Measurements from ENCODE around the gene PAK1.
A peak's percentile ranks its signal among the peaks of the same experiment; 100 is the strongest.

Gene PAK1

GRCh38 chr11:77472991-77473800 is 698 bp downstream of the PAK1 start:
- DNase-seq (ENCODE audit: low spot score), result peak; percentile 48

- DNase-seq (ENCODE audit: low spot score), result peak; percentile 87
These were observed 2.2 kb downstream of the PAK1 start for GRCh38 chr11:77471558-77472193.

- no peak for DNase-seq (ENCODE audit: low spot score)
These were observed 2.9 kb downstream of the PAK1 start for GRCh38 chr11:77470971-77471370.

GRCh38 chr11:77470504-77470903 is 3.4 kb downstream of the PAK1 start:
- no peak for DNase-seq (ENCODE audit: low spot score)

- DNase-seq (ENCODE audit: low spot score), result no peak
These were observed 5.4 kb downstream of the PAK1 start for GRCh38 chr11:77468527-77468926.

- no peak for DNase-seq (ENCODE audit: low spot score)
These were observed 5.9 kb downstream of the PAK1 start for GRCh38 chr11:77467993-77468392.

- DNase-seq (ENCODE audit: low spot score), result peak; percentile 46
These were observed 6.7 kb downstream of the PAK1 start for GRCh38 chr11:77467233-77467632.

- no peak for DNase-seq (ENCODE audit: low spot score)
These were observed 16.6 kb downstream of the PAK1 start for GRCh38 chr11:77457340-77457739.

- DNase-seq (ENCODE audit: low spot score), result no peak
These were observed 18.2 kb downstream of the PAK1 start for GRCh38 chr11:77455740-77456139.

- DNase-seq (ENCODE audit: low spot score), result no peak
These were observed 18.8 kb downstream of the PAK1 start for GRCh38 chr11:77454867-77455655.

- DNase-seq (ENCODE audit: low spot score), result no peak
These were observed 23.7 kb downstream of the PAK1 start for GRCh38 chr11:77450227-77450626.

GRCh38 chr11:77449784-77450183 is 24.1 kb downstream of the PAK1 start:
- DNase-seq (ENCODE audit: low spot score), result no peak

GRCh38 chr11:77449060-77449521 is 24.8 kb downstream of the PAK1 start:
- DNase-seq (ENCODE audit: low spot score), result no peak

GRCh38 chr11:77448269-77448668 is 25.6 kb downstream of the PAK1 start:
- no peak for DNase-seq (ENCODE audit: low spot score)

GRCh38 chr11:77446911-77447629 is 26.8 kb downstream of the PAK1 start:
- no peak for DNase-seq (ENCODE audit: low spot score)

GRCh38 chr11:77444261-77444660 is 29.6 kb downstream of the PAK1 start:
- DNase-seq (ENCODE audit: low spot score), result no peak

- DNase-seq (ENCODE audit: low spot score), result no peak
These were observed 31.4 kb downstream of the PAK1 start for GRCh38 chr11:77442394-77443053.

- no peak for DNase-seq (ENCODE audit: low spot score)
These were observed 32.5 kb downstream of the PAK1 start for GRCh38 chr11:77441426-77441825.

- no peak for DNase-seq (ENCODE audit: low spot score)
These were observed 33.2 kb downstream of the PAK1 start for GRCh38 chr11:77440678-77441077.

GRCh38 chr11:77438487-77438886 is 35.4 kb downstream of the PAK1 start:
- DNase-seq (ENCODE audit: low spot score), result no peak

- DNase-seq (ENCODE audit: low spot score), result no peak
These were observed 36.9 kb downstream of the PAK1 start for GRCh38 chr11:77436969-77437368.

GRCh38 chr11:77436506-77436905 is 37.4 kb downstream of the PAK1 start:
- no peak for DNase-seq (ENCODE audit: low spot score)

All from LoVo (cell line).